Measurements from ENCODE around the gene MEIS2. TPM values are rescaled to one million over a fixed set of nuclear protein-coding genes. Genes with fewer than 3 reads are reported as not detected.

The MEIS2 gene
- total RNA-seq, 1 donor from 2014 or later: 6.6 TPM

- H3K27me3 ChIP-seq (ENCODE audit: control insufficient read depth, insufficient read depth, low read length): no peaks in the 10 kb centered on the region
- FAIRE-seq (no peak), DNase-seq (ENCODE audit: low read depth) (peak; percentile 94)
These were observed 41.3 kb downstream of the MEIS2 start for GRCh38 chr15:37059086-37059485.

GRCh38 chr15:37058316-37058985 lies 41.9 kb downstream of the MEIS2 start:
- H3K36me3 ChIP-seq (ENCODE audit: control insufficient read depth, insufficient read depth, low read length): no peaks in the 10 kb centered on the region
- peak; percentile 10 for DNase-seq (ENCODE audit: low read depth)
- FAIRE-seq: no peak
- no peak overlapping the region for H3K4me3 ChIP-seq (ENCODE audit: low read depth, low read length)
- H3K27me3 ChIP-seq (ENCODE audit: control insufficient read depth, insufficient read depth, low read length): no peaks in the 10 kb centered on the region
- no peak for TF ChIP-seq CTCF (IDR thresholded peaks at IDR 0.05; ENCODE audit: insufficient read depth, low read length, severe bottlenecking)

More at GRCh38 chr15:37059086-37059485, 41.3 kb downstream of the MEIS2 start:
- no peak for TF ChIP-seq CTCF (IDR thresholded peaks at IDR 0.05; ENCODE audit: insufficient read depth, low read length, severe bottlenecking)
- no peaks in the 10 kb centered on the region for H3K36me3 ChIP-seq (ENCODE audit: control insufficient read depth, insufficient read depth, low read length)
- H3K4me3 ChIP-seq (ENCODE audit: low read depth, low read length): no peak overlapping the region

GRCh38 chr15:37057831-37058230 lies 42.5 kb downstream of the MEIS2 start:
- no peak for FAIRE-seq

GRCh38 chr15:37057256-37057655 lies 43.1 kb downstream of the MEIS2 start:
- no peaks in the 10 kb centered on the region for H3K36me3 ChIP-seq (ENCODE audit: control insufficient read depth, insufficient read depth, low read length)
- H3K4me3 ChIP-seq (ENCODE audit: low read depth, low read length): no peak overlapping the region
- TF ChIP-seq CTCF (IDR thresholded peaks at IDR 0.05; ENCODE audit: insufficient read depth, low read length, severe bottlenecking): no peak
- no peak for FAIRE-seq
- H3K27me3 ChIP-seq (ENCODE audit: control insufficient read depth, insufficient read depth, low read length): no peaks in the 10 kb centered on the region
- DNase-seq (ENCODE audit: low read depth): no peak

More at GRCh38 chr15:37057831-37058230, 42.5 kb downstream of the MEIS2 start:
- Histone ChIP-seq H3K36me3 (ENCODE audit: control insufficient read depth, insufficient read depth, low read length) (no peaks in the 10 kb centered on the region), H3K4me3 (ENCODE audit: low read depth, low read length) (no peak overlapping the region), H3K27me3 (ENCODE audit: control insufficient read depth, insufficient read depth, low read length) (no peaks in the 10 kb centered on the region)
- no peak for TF ChIP-seq CTCF (IDR thresholded peaks at IDR 0.05; ENCODE audit: insufficient read depth, low read length, severe bottlenecking)
- no peak for DNase-seq (ENCODE audit: low read depth)

- TF ChIP-seq CTCF (IDR thresholded peaks at IDR 0.05; ENCODE audit: insufficient read depth, low read length, severe bottlenecking): no peak
- Histone ChIP-seq H3K4me3 (ENCODE audit: low read depth, low read length) (no peak overlapping the region), H3K36me3 (ENCODE audit: control insufficient read depth, insufficient read depth, low read length) (no peaks in the 10 kb centered on the region), H3K27me3 (ENCODE audit: control insufficient read depth, insufficient read depth, low read length) (no peaks in the 10 kb centered on the region)
- DNase-seq (ENCODE audit: low read depth) (peak; percentile 64), FAIRE-seq (no peak)
These were observed 43.9 kb downstream of the MEIS2 start for GRCh38 chr15:37056177-37057121.

All from bronchial epithelial cell (primary cell).